ENCODE results near the gene ABHD3. TPM values are rescaled to one million over a fixed set of nuclear protein-coding genes. Genes with fewer than 3 reads are reported as not detected.
"Not testable (repeated sequence)": the region's sequence is repeated elsewhere in the genome, so short reads cannot be mapped to it uniquely, and the experiment has no call there.

ABHD3 gene
- total RNA-seq, 1 experiment from 2014 or later: 29.3 TPM

GRCh38 chr18:21612125-21613039 lies 92.2 kb downstream of the ABHD3 start, which contains the start of gene SNRPD1:
Gene SNRPD1, plus strand, starts transcription at chr18:21612314. Its CDS starts 116 bp downstream, at chr18:21612430.
- Mint-ChIP-seq H3K27ac (ENCODE audit: unreplicated experiment) (peak within 1 kb of the TSS; percentile 96), H3K36me3 (ENCODE audit: insufficient read depth, unreplicated experiment) (peaks cover 50% of the 10 kb centered on the region), H3K4me1 (ENCODE audit: low read depth, unreplicated experiment) (peaks cover 7% of the 10 kb centered on the region), H3K27me3 (ENCODE audit: insufficient read depth, unreplicated experiment) (no peaks in the 10 kb centered on the region), H3K9me3 (ENCODE audit: unreplicated experiment) (no peaks in the 10 kb centered on the region), H3K4me3 (ENCODE audit: unreplicated experiment) (peak within 1 kb of the TSS; percentile 90)
- H3K4me3 ChIP-seq (ENCODE audit: low read depth, low read length): peak within 1 kb of the TSS; percentile 77
- ChIA-PET POLR2A (no interaction called here), CTCF (interaction anchor here (0.7 to 1.9 kb wide), 5 partner anchors 12 to 189 kb away, joined by 3 to 32 read pairs (median 7); partner anchors contain the start of genes ABHD3 and ESCO1)
- TSS peak; percentile 73 for BruUV-seq (replicated peaks)
- no peaks in the 10 kb centered on the region for H3K9me3 ChIP-seq
- intact Hi-C loops (cut with micrococcal nuclease; ENCODE audit: unreplicated experiment): loop anchor here (1.0 to 10.0 kb wide), 3 partner anchors 12 to 92 kb away; partner anchors contain the start of genes ABHD3 and ESCO1
- H3K36me3 ChIP-seq (ENCODE audit: control insufficient read depth, insufficient read depth, low read length): no peaks in the 10 kb centered on the region
- H3K4me1 ChIP-seq: 0 out of 2 replicates have a peak, but pooled peaks cover 4% of the 10 kb centered on the region
- peak; percentile 89 to 94 for DNase-seq
- no peaks in the 10 kb centered on the region for H3K27me3 ChIP-seq (replicated peaks; ENCODE audit: control insufficient read depth, insufficient read depth, low read length)
- TF ChIP-seq CTCF (IDR thresholded peaks at IDR 0.05; ENCODE audit: insufficient read depth in 1 of 2, low read depth in 1 of 2, low read length in 1 of 2, severe bottlenecking in 1 of 2, unreplicated experiment in 1 of 2): peak; percentile 80 to 92

- H3K27me3 Mint-ChIP-seq (ENCODE audit: insufficient read depth, unreplicated experiment); H3K27me3 ChIP-seq (replicated peaks; ENCODE audit: control insufficient read depth, insufficient read depth, low read length); BruUV-seq (replicated peaks); H3K4me1 Mint-ChIP-seq (ENCODE audit: low read depth, unreplicated experiment); H3K9me3 Mint-ChIP-seq (ENCODE audit: unreplicated experiment); POLR2A ChIA-PET; H3K9me3 ChIP-seq; H3K36me3 ChIP-seq (ENCODE audit: control insufficient read depth, insufficient read depth, low read length); H3K4me1 ChIP-seq: not testable (repeated sequence)
- intact Hi-C loops (cut with micrococcal nuclease; ENCODE audit: unreplicated experiment): loop anchor here (1.0 to 10.0 kb wide), 3 partner anchors 11 to 93 kb away; partner anchors contain the start of genes ABHD3 and ESCO1
- Mint-ChIP-seq H3K36me3 (ENCODE audit: insufficient read depth, unreplicated experiment) (peaks cover 42% of the 10 kb centered on the region), H3K4me3 (ENCODE audit: unreplicated experiment) (peak overlapping the region; percentile 90), H3K27ac (ENCODE audit: unreplicated experiment) (peak overlapping the region; percentile 96)
- H3K4me3 ChIP-seq (ENCODE audit: low read depth, low read length): peak overlapping the region; percentile 77
- CTCF ChIA-PET: interaction anchor here (0.6 to 1.9 kb wide), 4 partner anchors 11 to 190 kb away, joined by 4 to 32 read pairs (median 8); partner anchors contain the start of gene ESCO1
- DNase-seq: peak in 1 of 2 experiments; percentile 6
Measured at GRCh38 chr18:21611401-21612124, 93.0 kb downstream of the ABHD3 start.

DNA sequence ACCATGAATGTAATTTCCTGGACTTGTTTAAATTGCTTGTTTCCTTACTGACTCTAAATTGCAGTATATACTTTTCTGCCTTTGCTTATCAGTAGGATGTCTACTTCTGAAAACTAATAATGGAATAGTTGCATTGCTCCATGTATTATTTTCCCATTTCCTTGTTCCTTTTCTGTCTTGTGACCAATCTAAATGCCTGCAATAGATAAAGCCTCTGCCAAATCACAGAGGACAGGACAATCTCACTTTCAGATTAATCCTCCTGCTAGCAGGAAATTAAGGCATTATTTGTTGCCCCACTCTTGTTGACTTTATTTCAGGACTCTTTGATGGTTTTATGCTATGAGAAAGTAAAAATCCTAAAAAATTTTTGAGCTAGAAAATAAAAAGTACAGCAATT lies 99.4 kb downstream of the ABHD3 start:
- no peak overlapping the region for H3K27ac Mint-ChIP-seq (ENCODE audit: unreplicated experiment)
- ChIA-PET CTCF (no interaction called here), POLR2A (no interaction called here)
- BruUV-seq (replicated peaks): no TSS peak
- no peak for TF ChIP-seq CTCF (IDR thresholded peaks at IDR 0.05; ENCODE audit: insufficient read depth in 1 of 2, low read depth in 1 of 2, low read length in 1 of 2, severe bottlenecking in 1 of 2, unreplicated experiment in 1 of 2)
- no peak overlapping the region for H3K4me3 ChIP-seq (ENCODE audit: low read depth, low read length)
- no peaks in the 10 kb centered on the region for H3K4me1 Mint-ChIP-seq (ENCODE audit: low read depth, unreplicated experiment)
- peaks cover 8% of the 10 kb centered on the region for H3K36me3 Mint-ChIP-seq (ENCODE audit: insufficient read depth, unreplicated experiment)
- no peak for DNase-seq
- H3K4me3 Mint-ChIP-seq (ENCODE audit: unreplicated experiment): no peak overlapping the region
- no peaks in the 10 kb centered on the region for H3K27me3 ChIP-seq (replicated peaks; ENCODE audit: control insufficient read depth, insufficient read depth, low read length)
- no peaks in the 10 kb centered on the region for H3K9me3 Mint-ChIP-seq (ENCODE audit: unreplicated experiment)
- H3K9me3 ChIP-seq: no peaks in the 10 kb centered on the region
- no peaks in the 10 kb centered on the region for H3K4me1 ChIP-seq
- intact Hi-C loops (cut with micrococcal nuclease; ENCODE audit: unreplicated experiment): loop anchor here (10.0 kb wide), 1 partner anchor 120 kb away; no protein-coding TSS in a partner anchor
- H3K36me3 ChIP-seq (ENCODE audit: control insufficient read depth, insufficient read depth, low read length): no peaks in the 10 kb centered on the region
- no peaks in the 10 kb centered on the region for H3K27me3 Mint-ChIP-seq (ENCODE audit: insufficient read depth, unreplicated experiment)

Data from Caco-2 (cell line).